GM12892 (cell line): Measurements from ENCODE around the gene POLR2F.

ENCODE experiments used
- DNase-seq: peaks from one replicate; pipeline ENCODE4 v3.0.0; 2011; ENCODE audit not compliant: insufficient read length
- FAIRE-seq: peaks from 2 replicates; lab custom pipeline; 2011; peaks lifted over from hg19 to GRCh38; lab: Jason Lieb, UNC
- POLR2A ChIP-seq: IDR thresholded peaks from 2 replicates; pipeline ENCODE4 v1.6.1; 2011; ENCODE audit warnings: low read depth, low read length, control low read depth
- POLR2AphosphoS5 ChIP-seq: IDR thresholded peaks from 2 replicates; pipeline ENCODE4 v1.6.1; 2011; ENCODE audit warnings: low read depth, low read length, control low read depth
- TAF1 ChIP-seq: IDR thresholded peaks from 2 replicates; pipeline ENCODE4 v1.6.1; 2011; ENCODE audit warnings: low read depth, mild to moderate bottlenecking, control low read depth, low read length, borderline replicate concordance

Gene POLR2F

DNA sequence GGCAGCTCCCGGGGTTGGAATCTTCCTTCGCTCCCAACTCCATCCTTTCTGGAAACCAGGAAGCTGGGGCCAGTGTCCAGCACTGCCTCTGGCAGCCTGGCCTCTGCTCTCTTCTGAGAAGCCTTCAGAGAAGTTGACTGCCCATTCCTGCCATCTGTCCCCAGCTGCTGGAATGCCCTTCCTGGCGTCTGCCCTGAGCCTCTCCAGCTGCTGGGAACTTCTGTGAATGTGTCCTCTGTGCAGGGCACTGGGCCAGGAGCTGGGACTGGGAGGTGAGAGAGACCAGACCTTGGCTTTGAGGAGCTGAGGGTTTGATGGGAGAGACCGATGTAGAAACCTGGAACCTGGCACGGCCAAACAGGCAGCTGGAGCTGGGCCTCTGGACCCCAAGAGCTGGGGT is 36.8 kb downstream of the POLR2F start:
- TF ChIP-seq POLR2A, result no peak
- no peak for TF ChIP-seq TAF1
- no peak for TF ChIP-seq POLR2AphosphoS5
- FAIRE-seq, result no peak
- DNase-seq, result no peak

DNA sequence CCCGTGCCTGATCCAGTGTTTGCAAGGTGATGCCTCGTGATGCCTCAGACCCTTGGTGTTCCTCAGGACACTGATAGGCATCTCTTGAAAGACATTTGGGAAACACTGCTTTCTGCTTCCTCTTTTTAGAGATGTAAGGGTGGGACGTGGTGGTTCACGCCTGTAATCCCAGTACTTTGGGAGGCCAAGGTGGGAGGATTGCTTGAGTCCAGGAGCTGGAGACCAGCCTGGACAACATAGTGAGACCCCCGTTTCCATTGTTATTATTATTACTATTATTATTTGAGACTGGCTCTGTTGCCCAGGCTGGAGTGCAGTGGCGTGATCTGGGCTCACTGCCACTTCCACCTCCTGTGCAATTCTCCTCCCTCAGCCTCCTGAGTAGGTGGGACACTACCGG is 37.4 kb downstream of the POLR2F start:
- FAIRE-seq, result no peak
- TF ChIP-seq POLR2A, result no peak
- no peak for TF ChIP-seq POLR2AphosphoS5
- no peak for TF ChIP-seq TAF1

DNA sequence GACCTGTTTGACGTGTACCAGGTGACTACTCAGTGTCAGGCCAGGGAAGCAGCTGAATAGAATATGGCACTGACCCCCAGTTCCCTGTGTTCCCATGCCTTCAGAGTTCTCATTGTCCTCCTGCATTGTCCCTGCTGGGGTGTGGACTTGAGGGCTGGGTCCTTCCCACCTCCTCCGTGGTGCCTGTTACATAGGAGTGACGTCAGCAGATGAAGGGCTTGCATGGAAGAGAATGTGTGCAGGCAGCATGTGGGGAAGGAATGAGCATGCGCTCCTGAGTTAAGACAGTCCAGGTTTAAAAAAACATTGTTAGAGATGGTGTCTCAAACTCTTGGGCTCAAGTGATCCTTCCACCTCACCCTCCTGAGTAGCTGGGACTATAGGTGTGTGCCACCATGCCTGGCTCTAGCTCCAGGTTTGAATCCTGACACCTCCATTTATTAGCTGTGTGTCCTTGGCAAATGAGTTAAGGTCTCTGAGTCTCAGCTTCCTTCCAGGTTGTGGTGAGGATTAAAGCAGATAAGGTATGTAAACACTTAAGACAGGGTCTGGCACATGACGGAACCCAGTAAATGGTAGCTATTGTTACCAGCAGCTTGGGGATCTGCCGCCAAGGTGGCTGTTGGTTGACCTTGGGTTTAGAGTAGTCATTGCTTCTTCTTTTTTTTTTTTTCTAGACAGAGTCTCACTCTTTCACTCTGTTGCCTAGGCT is 38.4 kb downstream of the POLR2F start:
- no peak for DNase-seq
- no peak for TF ChIP-seq POLR2AphosphoS5
- TF ChIP-seq POLR2A, result no peak
- TF ChIP-seq TAF1, result no peak
- FAIRE-seq, result no peak

More for the DNA sequence above, 37.4 kb downstream of the POLR2F start:
- no peak for DNase-seq

DNA sequence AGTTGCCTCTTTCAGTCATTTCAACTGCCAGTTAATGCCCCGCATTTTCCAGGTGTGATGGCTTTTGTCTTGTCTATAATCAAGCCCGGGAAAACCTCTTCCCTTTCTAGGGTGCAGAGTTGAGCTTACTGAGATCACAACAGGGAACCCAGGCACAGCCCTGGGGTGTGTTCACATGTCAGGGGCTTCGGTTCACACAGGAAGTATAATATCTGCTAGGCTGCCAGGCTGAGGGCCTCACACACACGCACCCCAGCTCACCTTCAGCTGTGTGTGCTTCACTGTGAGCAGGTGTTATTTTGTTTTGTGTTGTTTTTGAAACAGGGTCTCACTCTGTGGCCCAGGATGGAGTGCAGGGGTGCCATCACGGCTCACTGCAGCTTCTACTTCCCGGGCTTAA is 40.5 kb downstream of the POLR2F start:
- TF ChIP-seq POLR2AphosphoS5 (no peak), POLR2A (no peak)
- no peak for DNase-seq
- no peak for FAIRE-seq

DNA sequence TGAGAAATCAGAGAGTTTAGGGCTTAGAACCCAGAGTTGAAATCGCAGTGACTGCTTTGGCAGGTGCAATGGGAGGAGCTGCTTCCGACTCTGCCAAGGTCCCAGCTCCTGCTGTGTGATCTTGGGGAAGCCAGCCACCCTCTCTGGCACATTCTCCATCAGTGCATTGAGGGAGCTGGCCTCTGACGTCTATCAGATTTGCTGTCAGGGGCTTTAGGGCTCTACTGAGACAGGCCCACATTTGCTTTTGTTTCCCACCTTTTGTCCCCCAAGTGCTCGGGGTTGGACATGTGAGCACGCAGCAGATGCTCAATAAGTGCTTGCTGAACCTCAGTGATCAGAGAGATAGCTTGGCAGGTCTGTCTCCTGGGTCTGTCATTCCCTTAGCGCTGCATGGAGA is 41.5 kb downstream of the POLR2F start:
- TF ChIP-seq POLR2A (no peak), TAF1 (no peak), POLR2AphosphoS5 (no peak)
- DNase-seq (no peak), FAIRE-seq (no peak)

DNA sequence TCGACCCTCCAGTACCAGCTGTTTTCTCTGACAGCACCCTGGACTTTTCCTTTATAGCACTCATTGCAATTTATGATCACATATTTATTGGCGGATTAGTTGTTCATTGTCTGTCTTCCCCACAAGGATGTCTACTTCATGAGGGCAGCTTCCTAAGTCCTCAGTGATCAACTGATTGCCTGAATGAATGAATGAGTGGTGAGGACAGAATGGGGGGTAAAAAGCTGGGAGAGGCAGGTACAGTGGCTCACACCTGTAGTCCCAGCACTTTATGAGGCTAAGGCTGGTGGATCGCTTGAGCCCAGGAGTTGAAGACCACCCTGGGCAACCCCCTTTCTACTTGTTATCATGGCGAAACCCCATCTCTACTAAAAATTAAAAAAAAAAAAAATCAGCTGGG is 42.0 kb downstream of the POLR2F start:
- TF ChIP-seq POLR2AphosphoS5 (no peak), TAF1 (no peak), POLR2A (no peak)
- DNase-seq (no peak), FAIRE-seq (no peak)

DNA sequence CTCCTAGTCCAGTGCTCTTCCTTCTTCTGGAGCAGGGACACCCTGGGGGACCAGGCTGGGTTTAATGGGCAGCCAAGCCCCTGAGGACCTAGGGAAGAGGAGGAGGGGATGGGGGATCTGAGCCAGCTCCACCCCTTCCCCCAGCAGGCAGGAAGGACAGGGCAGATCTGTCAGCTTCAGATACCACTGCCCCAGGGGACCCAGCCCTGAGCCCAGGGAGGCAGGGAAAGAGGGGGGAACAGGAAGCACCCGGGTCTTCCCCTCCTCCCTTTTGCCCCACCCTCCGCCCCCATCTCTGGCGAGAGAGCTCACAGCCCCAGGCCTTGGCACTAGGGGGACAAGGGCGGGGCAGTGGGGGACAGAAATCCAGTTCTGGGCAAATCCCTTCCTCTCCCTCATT is 42.6 kb downstream of the POLR2F start:
- DNase-seq (no peak), FAIRE-seq (no peak)
- TF ChIP-seq POLR2AphosphoS5 (no peak), TAF1 (no peak), POLR2A (no peak)

DNA sequence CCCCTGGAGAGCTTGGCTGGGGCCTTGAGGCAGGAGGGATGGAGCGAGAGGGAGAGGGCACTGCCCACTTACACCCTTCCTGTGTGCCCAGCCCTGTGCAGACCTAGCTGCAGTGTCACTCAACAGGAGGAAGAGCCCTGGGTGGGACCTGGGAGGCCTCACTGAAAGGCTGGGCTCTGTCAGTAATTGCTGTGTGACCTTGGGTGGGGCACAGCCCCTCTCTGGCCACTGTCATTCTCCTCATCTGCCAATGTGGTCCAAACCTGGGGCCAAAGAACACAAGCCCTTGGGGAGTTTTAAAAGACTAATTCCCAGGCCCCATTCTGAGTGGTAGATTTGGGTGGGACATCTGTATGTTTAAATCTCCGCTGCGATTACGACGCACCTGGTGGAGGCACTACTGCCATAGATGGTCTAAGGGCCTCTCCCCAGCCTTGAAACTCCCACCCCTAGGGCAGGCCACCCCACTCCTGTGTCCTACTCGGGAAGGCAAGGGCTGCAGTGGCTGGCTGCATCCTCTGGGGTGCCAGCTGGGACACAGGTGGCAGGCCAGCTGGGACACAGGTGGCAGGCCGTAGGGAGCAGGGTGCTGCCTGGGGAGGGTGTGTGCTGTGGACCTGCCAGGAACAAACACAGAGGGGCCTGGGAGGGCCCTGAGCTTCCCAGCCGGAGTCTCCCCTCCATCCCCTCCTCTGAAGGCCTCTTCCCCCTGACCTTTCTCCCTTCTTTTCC is 43.2 kb downstream of the POLR2F start:
- FAIRE-seq (no peak), DNase-seq (no peak)
- TF ChIP-seq TAF1 (no peak), POLR2A (no peak), POLR2AphosphoS5 (no peak)

DNA sequence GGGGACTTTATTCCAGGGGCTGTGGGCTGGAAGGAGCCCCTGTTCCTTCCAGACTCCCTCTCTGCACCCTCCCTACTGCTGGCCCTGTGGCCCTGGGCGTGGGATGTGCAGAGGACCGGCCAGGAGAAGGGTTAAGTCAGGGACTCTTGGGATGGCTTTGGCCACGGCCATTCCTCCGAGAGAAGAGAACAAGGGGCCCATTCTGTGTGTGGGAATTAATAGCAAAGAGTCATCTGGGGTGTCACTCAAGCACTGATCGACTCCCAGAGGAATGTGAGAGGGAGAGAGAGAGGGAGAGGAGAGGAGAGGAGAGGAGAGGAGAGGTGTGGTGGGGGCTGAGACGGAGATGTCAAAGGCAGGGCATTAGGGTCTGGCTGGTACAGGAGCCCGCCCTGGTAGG is 45.0 kb downstream of the POLR2F start:
- DNase-seq (no peak), FAIRE-seq (no peak)
- TF ChIP-seq POLR2AphosphoS5, result no peak
- TF ChIP-seq POLR2A, result no peak
- no peak for TF ChIP-seq TAF1

DNA sequence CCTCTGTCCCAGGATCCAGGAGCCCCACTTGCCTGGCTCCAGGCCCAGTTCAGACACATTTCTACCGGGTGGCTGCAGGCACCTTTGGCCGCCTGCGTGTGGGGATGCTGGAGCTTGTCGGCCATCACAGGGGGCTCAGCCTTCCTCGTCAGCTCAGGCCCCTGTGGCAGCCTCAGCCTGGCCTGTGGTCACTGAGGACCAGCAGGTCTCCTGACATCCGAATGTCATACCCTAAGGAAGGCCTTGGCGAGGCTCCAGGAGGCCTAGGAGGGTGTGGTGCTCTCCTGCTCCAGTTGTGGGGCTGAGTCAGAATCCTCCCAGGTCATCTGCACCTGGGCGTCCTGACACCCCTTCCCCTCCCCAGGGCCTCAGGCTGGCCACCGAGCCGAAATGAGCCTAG is 45.7 kb downstream of the POLR2F start:
- FAIRE-seq (no peak), DNase-seq (no peak)
- TF ChIP-seq TAF1 (no peak), POLR2AphosphoS5 (no peak), POLR2A (no peak)

DNA sequence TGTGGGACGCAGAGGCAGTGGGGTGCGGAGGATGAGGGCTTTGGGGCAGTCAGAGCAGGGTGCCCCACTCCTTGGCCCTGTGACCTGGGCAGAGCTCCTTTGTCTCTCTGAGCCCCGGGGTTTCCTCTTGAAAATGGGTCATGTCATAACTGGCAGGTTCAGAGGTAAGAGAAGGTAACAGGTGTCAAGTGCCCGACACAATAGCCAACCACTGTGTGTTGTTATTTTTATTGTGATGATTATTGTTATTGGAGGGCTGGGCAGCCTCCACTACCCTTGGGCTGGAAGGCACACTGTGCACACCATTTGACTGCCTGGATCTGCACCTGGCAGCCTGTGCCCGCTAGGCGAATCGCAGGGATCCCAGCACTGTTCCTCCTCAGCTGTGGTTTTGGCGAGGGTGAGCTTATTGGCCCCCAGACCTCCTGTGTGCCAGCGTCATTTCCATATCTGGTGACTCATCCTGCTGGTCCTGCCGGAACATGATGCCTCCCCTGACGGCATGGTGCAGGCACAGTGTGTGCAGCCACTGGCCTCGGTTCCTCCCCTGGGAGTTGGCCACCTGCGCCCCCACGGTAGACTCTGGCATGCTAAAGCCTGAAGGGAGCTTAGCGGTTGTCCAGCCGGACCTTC is 46.3 kb downstream of the POLR2F start:
- no peak for DNase-seq
- FAIRE-seq, result peak; percentile 38
- TF ChIP-seq POLR2A, result no peak
- no peak for TF ChIP-seq POLR2AphosphoS5
- no peak for TF ChIP-seq TAF1

DNA sequence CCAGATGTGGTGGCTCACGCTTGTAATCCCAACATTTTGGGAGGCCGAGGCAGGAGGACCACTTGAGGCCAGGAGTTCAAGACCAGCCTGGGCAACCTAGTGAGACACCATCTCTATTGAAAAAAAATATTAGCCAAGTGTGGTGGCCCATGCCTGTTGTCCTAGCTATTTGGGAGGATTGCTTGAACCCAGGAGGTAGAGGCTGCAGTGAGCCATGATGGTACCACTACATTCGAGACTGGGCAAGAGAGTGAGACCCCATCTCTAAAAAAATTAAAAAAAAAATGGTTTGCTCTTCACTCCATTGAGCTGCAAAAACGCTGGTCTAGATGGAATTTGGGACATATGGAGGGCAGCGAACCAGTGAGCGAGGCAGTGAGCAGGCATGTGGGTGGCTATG is 52.4 kb downstream of the POLR2F start:
- TF ChIP-seq TAF1 (no peak), POLR2AphosphoS5 (no peak), POLR2A (no peak)
- DNase-seq (no peak), FAIRE-seq (no peak)
